Measurements from ENCODE around the gene FN3KRP. TPM values are rescaled to one million over a fixed set of nuclear protein-coding genes. Genes with fewer than 3 reads are reported as not detected.

The FN3KRP gene
- total RNA-seq, 4 donors from 2014 or later, result 9.3 to 122 (median 16.2) TPM

DNA sequence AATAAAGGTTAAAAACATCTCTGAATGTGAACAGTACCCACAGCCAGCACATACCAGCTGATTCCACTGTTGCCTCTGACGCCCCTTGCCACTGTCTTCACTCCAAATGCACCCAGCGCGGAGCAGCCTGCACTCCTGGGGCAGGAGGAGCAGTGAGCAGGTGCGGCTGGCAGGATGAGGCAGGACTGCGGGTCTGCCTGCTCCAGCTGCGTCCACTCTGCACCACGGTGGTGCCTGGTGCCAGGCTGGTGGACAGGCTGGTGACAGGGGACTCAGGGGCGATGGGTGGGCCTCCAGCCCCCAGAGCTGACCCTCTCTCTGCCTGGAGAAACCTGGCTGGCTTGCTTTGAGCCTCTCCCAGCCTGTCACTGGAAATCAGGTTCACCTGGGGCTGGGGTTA is 27.4 kb upstream of the FN3KRP start:
- no peaks in the 10 kb centered on the region for H3K27me3 ChIP-seq
- H3K4me3 ChIP-seq (replicated peaks in 1 of 3), result no peak overlapping the region
- intact Hi-C loops (cut with DNase I), result no loop called here
- no peak overlapping the region for H3K27ac ChIP-seq
- H3K9me3 ChIP-seq, result no peaks in the 10 kb centered on the region
- H3K36me3 ChIP-seq, result no peaks in the 10 kb centered on the region
- no peak for DNase-seq
- H3K4me1 ChIP-seq, result no peaks in the 10 kb centered on the region
- TF ChIP-seq, protein P1, sequence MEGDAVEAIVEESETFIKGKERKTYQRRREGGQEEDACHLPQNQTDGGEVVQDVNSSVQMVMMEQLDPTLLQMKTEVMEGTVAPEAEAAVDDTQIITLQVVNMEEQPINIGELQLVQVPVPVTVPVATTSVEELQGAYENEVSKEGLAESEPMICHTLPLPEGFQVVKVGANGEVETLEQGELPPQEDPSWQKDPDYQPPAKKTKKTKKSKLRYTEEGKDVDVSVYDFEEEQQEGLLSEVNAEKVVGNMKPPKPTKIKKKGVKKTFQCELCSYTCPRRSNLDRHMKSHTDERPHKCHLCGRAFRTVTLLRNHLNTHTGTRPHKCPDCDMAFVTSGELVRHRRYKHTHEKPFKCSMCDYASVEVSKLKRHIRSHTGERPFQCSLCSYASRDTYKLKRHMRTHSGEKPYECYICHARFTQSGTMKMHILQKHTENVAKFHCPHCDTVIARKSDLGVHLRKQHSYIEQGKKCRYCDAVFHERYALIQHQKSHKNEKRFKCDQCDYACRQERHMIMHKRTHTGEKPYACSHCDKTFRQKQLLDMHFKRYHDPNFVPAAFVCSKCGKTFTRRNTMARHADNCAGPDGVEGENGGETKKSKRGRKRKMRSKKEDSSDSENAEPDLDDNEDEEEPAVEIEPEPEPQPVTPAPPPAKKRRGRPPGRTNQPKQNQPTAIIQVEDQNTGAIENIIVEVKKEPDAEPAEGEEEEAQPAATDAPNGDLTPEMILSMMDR (IDR thresholded peaks at IDR 0.05), result no peak
- TF ChIP-seq POLR2A (IDR thresholded peaks at IDR 0.05), result no peak
- WGBS, 2 donors, result 93 to 95% methylated on average over 6 to 8 of the region's 8 CpGs

DNA sequence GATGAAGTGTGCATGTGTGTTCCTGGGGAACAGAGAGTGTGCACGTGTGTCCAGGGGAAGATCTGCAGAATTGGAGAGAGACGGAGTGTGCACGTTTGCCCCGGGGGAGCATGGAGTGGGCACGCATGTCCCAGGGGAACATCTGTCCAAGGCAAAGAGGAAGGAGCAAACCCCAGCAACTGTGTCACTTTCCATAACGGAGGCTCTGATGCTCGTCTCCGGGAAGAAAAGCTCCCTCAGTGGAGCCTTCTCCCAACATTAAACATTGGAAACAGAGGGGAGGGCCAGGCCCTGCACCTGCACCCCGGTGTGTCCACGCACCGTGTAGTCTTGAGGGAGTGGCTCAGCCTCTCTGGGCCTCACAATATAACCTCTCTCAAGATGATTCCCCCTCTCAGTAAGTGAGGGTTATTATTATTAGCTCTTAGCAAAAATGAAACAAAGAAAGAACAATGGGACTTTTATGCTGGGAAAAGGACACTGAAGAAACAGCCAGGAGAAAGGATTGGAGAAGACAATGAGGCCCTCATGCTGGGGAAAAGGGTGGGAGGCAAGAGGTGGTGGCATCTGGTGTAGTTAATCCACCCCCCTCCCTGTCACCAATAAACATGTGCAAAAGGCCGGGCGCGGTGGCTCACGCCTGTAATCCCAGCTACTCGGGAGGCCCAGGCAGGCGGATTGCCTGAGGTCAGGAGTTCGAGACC is 25.6 kb upstream of the FN3KRP start:
- no peak for DNase-seq
- H3K4me1 ChIP-seq, result no peaks in the 10 kb centered on the region
- no peaks in the 10 kb centered on the region for H3K36me3 ChIP-seq
- no peak for TF ChIP-seq POLR2A (IDR thresholded peaks at IDR 0.05)
- TF ChIP-seq, protein P1 (IDR thresholded peaks at IDR 0.05), result no peak
- H3K27ac ChIP-seq, result no peak overlapping the region
- WGBS, 2 donors, result 85 to 89% methylated on average over 18 of the region's 18 CpGs
- H3K27me3 ChIP-seq, result no peaks in the 10 kb centered on the region
- intact Hi-C loops (cut with DNase I), result no loop called here
- no peaks in the 10 kb centered on the region for H3K9me3 ChIP-seq
- H3K4me3 ChIP-seq (replicated peaks in 1 of 3), result no peak overlapping the region

DNA sequence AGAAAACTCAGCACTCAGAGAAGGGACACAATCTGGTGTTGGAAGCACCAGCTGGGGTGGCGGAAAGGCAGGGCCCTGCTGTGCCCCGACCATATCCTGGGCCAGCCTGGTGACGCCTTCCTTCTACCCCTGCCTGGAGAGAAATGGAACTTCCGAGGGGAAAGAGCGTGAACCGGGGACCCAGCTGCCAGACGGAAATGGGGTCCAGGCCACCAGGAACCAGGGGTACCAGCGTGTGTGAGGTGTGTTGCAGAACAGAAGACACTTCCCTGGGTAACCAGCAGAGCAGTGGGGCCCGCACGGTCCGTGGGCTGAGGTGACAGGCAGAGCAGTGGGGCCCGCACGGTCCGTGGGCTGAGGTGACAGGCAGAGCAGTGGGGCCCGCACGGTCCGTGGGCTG is 24.8 kb upstream of the FN3KRP start:
- DNase-seq, result no peak
- H3K9me3 ChIP-seq, result no peaks in the 10 kb centered on the region
- no peaks in the 10 kb centered on the region for H3K4me1 ChIP-seq
- H3K36me3 ChIP-seq, result no peaks in the 10 kb centered on the region
- H3K27ac ChIP-seq, result no peak overlapping the region
- no peak overlapping the region for H3K4me3 ChIP-seq (replicated peaks in 1 of 3)
- TF ChIP-seq POLR2A (IDR thresholded peaks at IDR 0.05), result no peak
- TF ChIP-seq, protein P1 (IDR thresholded peaks at IDR 0.05), result no peak
- intact Hi-C loops (cut with DNase I), result no loop called here
- H3K27me3 ChIP-seq, result no peaks in the 10 kb centered on the region
- WGBS, 2 donors, result 82 to 95% methylated on average over 7 to 14 of the region's 17 CpGs

DNA sequence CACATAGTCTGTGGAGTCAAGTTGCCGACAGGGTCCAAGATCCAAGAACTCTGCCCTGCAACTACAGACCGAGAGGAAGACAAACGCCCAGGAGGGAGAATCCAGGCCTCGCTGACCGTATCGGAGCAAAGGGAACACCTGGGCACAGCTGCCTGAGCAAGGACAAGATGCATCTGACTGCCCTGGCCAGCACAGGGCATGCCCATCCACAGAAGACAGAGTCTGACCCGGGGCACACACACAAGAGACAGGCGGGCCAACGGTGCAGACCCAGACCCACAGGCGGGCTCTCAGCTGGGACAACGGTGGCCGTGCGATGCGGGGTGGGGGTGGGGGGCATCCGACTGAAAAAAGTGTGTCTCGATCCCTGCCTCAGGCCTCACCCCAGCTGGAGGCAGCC is 24.2 kb upstream of the FN3KRP start:
- 88 to 91% methylated on average over 13 of the region's 16 CpGs for WGBS, 2 donors
- no peak overlapping the region for H3K27ac ChIP-seq
- intact Hi-C loops (cut with DNase I), result no loop called here
- TF ChIP-seq, protein P1 (IDR thresholded peaks at IDR 0.05), result no peak
- no peak for TF ChIP-seq POLR2A (IDR thresholded peaks at IDR 0.05)
- H3K36me3 ChIP-seq, result no peaks in the 10 kb centered on the region
- no peaks in the 10 kb centered on the region for H3K9me3 ChIP-seq
- no peaks in the 10 kb centered on the region for H3K27me3 ChIP-seq
- H3K4me1 ChIP-seq, result peaks cover 2 to 5% of the 10 kb centered on the region in 2 donors
- no peak overlapping the region for H3K4me3 ChIP-seq (replicated peaks in 1 of 3)
- no peak for DNase-seq

DNA sequence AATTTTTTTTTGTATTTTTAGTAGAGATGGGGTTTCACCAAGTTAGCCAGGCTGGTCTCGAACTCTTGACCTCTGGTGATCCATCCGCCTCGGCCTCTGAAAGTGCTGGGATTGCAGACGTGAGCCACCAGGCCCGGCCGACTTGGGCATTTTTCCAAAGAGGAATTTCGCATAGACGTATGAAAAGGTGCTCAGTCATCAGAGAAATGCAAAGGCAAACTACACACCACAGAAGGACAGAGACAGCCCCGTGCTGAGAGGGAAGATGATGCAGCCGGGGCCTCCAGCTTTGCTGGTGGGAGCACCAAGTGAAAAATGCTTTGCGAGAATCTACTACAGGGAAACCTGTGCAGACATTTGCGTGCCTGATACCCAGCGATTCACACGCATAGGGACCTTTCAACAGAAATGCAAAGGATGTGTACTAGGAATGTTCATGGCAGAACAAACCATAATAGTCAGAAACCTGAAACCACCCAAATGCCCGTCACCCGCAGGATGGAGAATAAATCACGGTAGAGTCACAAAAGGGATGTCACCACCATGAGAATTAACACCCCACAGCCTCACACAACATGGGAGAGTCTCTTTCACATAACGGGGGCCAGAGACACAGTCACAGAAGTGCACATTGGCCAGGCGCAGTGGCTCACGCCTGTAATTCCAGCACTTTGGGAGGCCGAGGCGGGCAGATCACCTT is 23.2 kb upstream of the FN3KRP start:
- Histone ChIP-seq H3K4me1 (peaks cover 7 to 12% of the 10 kb centered on the region in 2 donors), H3K27me3 (no peaks in the 10 kb centered on the region), H3K4me3 (replicated peaks in 1 of 3) (no peak overlapping the region), H3K27ac (no peak overlapping the region), H3K9me3 (no peaks in the 10 kb centered on the region), H3K36me3 (no peaks in the 10 kb centered on the region)
- DNase-seq, result no peak
- intact Hi-C loops (cut with DNase I), result no loop called here
- WGBS, 2 donors, result 92 to 95% methylated on average over 22 of the region's 22 CpGs
- TF ChIP-seq, protein P1 (IDR thresholded peaks at IDR 0.05), result no peak
- TF ChIP-seq POLR2A (IDR thresholded peaks at IDR 0.05), result no peak

Data from thyroid gland (tissue), 4 donors.